Measurements from ENCODE around the gene LETM1. TPM values are rescaled to one million over a fixed set of nuclear protein-coding genes. Genes with fewer than 3 reads are reported as not detected.
A peak's percentile ranks its signal among the peaks of the same experiment; 100 is the strongest.

The LETM1 gene
- total RNA-seq, 1 donor from 2014 or later = 109 TPM

GRCh38 chr4:1873291-1873690 is 17.3 kb upstream of the LETM1 start:
- Histone ChIP-seq H3K27me3 (ENCODE audit: control insufficient read depth, insufficient read depth, low read length) (no peaks in the 10 kb centered on the region), H3K36me3 (ENCODE audit: control insufficient read depth, insufficient read depth, low read length) (no peaks in the 10 kb centered on the region), H3K4me3 (ENCODE audit: low read depth, low read length) (no peak overlapping the region)
- TF ChIP-seq, protein P1, sequence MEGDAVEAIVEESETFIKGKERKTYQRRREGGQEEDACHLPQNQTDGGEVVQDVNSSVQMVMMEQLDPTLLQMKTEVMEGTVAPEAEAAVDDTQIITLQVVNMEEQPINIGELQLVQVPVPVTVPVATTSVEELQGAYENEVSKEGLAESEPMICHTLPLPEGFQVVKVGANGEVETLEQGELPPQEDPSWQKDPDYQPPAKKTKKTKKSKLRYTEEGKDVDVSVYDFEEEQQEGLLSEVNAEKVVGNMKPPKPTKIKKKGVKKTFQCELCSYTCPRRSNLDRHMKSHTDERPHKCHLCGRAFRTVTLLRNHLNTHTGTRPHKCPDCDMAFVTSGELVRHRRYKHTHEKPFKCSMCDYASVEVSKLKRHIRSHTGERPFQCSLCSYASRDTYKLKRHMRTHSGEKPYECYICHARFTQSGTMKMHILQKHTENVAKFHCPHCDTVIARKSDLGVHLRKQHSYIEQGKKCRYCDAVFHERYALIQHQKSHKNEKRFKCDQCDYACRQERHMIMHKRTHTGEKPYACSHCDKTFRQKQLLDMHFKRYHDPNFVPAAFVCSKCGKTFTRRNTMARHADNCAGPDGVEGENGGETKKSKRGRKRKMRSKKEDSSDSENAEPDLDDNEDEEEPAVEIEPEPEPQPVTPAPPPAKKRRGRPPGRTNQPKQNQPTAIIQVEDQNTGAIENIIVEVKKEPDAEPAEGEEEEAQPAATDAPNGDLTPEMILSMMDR (IDR thresholded peaks at IDR 0.05; ENCODE audit: insufficient read depth, low read length, severe bottlenecking) = no peak
- FAIRE-seq = no peak
- DNase-seq (ENCODE audit: low read depth) = no peak

GRCh38 chr4:1872870-1873269 is 16.9 kb upstream of the LETM1 start:
- no peak for FAIRE-seq
- no peaks in the 10 kb centered on the region for H3K36me3 ChIP-seq (ENCODE audit: control insufficient read depth, insufficient read depth, low read length)
- no peak overlapping the region for H3K4me3 ChIP-seq (ENCODE audit: low read depth, low read length)

DNA sequence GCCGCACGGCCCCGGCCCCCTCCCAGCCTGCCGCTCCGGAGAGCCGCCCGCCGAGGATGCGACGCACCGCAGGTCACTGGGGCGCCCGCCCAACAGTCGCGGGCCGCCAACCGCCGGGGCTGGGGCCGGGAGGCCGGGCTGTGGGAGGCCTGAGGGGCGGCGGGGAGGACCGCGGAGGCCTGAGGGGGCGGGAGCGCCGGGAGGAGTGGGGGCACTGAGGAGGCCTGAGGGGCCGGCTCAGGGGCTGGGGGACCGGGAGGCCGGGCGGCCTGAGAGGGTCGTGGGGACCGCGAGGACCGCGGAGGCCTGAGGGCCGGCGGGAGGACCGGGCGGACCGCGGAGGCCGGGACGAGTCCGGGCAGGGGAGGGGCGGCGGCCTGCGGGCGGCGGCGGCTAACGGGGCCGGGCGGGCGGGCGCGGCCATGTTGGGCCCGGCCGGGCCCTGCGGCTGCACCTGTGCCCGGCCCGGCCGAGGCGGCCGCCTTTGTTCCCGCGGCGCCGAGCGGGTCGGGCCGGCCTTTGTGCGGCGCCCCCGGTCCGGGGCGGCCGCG is 15.6 kb upstream of the LETM1 start:
- TF ChIP-seq, protein P1 (IDR thresholded peaks at IDR 0.05; ENCODE audit: insufficient read depth, low read length, severe bottlenecking) = no peak
- DNase-seq (ENCODE audit: low read depth) = no peak
- Histone ChIP-seq H3K36me3 (ENCODE audit: control insufficient read depth, insufficient read depth, low read length) (no peaks in the 10 kb centered on the region), H3K27me3 (ENCODE audit: control insufficient read depth, insufficient read depth, low read length) (no peaks in the 10 kb centered on the region), H3K4me3 (ENCODE audit: low read depth, low read length) (peak overlapping the region; percentile 58)
- FAIRE-seq = no peak

More at GRCh38 chr4:1872870-1873269, 16.9 kb upstream of the LETM1 start:
- TF ChIP-seq, protein P1 (IDR thresholded peaks at IDR 0.05; ENCODE audit: insufficient read depth, low read length, severe bottlenecking) = no peak
- no peaks in the 10 kb centered on the region for H3K27me3 ChIP-seq (ENCODE audit: control insufficient read depth, insufficient read depth, low read length)
- peak; percentile 82 for DNase-seq (ENCODE audit: low read depth)

GRCh38 chr4:1870578-1871443 is 14.9 kb upstream of the LETM1 start, which contains the start of gene NSD2:
TSS of gene NSD2 (plus strand) at chr4:1871393. CDS start at chr4:1900655, 29,262 bp downstream.
- no peak for FAIRE-seq

DNA sequence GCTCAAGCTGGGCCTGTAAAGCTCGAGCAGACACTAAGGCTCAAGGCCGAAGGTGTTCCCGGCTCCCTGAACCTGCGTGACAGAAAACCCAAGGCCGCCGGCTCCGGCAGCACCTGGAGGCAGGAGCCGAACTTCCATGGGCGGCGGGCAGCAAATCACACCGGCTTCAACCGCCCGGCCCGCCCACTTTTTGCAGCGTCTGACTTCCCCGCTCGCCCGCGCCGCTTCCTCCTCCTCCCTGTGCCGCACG is 14.3 kb upstream of the LETM1 start:
- TF ChIP-seq, protein P1 (IDR thresholded peaks at IDR 0.05; ENCODE audit: insufficient read depth, low read length, severe bottlenecking) = no peak
- H3K4me3 ChIP-seq (ENCODE audit: low read depth, low read length) = peak overlapping the region; percentile 75
- FAIRE-seq = no peak
- H3K27me3 ChIP-seq (ENCODE audit: control insufficient read depth, insufficient read depth, low read length) = no peaks in the 10 kb centered on the region
- peak; percentile 70 for DNase-seq (ENCODE audit: low read depth)
- no peaks in the 10 kb centered on the region for H3K36me3 ChIP-seq (ENCODE audit: control insufficient read depth, insufficient read depth, low read length)

More at GRCh38 chr4:1870578-1871443, 14.9 kb upstream of the LETM1 start, which contains the start of gene NSD2:
- Histone ChIP-seq H3K36me3 (ENCODE audit: control insufficient read depth, insufficient read depth, low read length) (no peaks in the 10 kb centered on the region), H3K4me3 (ENCODE audit: low read depth, low read length) (peak within 1 kb of the TSS; percentile 75), H3K27me3 (ENCODE audit: control insufficient read depth, insufficient read depth, low read length) (no peaks in the 10 kb centered on the region)
- DNase-seq (ENCODE audit: low read depth) = peak; percentile 60
- TF ChIP-seq, protein P1 (IDR thresholded peaks at IDR 0.05; ENCODE audit: insufficient read depth, low read length, severe bottlenecking) = no peak
